Lower lobe of right lung (tissue), 2 donors: ENCODE measurements around the gene CALR. TPM values are rescaled to one million over a fixed set of nuclear protein-coding genes. Genes with fewer than 3 reads are reported as not detected.
A peak's percentile ranks its signal among the peaks of the same experiment; 100 is the strongest.

ENCODE experiments used
- ATAC-seq, 2 donors: fragments of 200-7000 bp; cut with Tn5 transposase; one replicate each; pipeline ENCODE4 v1.9.1; 2020 to 2022; ENCODE audit warnings: mild to moderate bottlenecking in 2 of 2, moderate library complexity in 2 of 2
- DNase-seq: peaks from one replicate; pipeline ENCODE4 v3.0.0-alpha.2; 2020
- H3K27ac ChIP-seq: fragments of 200-600 bp; one replicate; pipeline ENCODE4 v1.8.0; 2022
- H3K27me3 ChIP-seq: fragments of 200-600 bp; one replicate; pipeline ENCODE4 v1.8.0; 2022; ENCODE audit warnings: low read depth
- H3K36me3 ChIP-seq: fragments of 200-600 bp; one replicate; pipeline ENCODE4 v1.8.0; 2022; ENCODE audit warnings: mild to moderate bottlenecking
- H3K4me1 ChIP-seq: fragments of 200-600 bp; one replicate; pipeline ENCODE4 v1.8.0; 2022
- H3K4me3 ChIP-seq: fragments of 200-600 bp; one replicate; pipeline ENCODE4 v1.8.0; 2022; ENCODE audit warnings: mild to moderate bottlenecking
- H3K9me3 ChIP-seq: fragments of 200-600 bp; one replicate; pipeline ENCODE4 v1.8.0; 2022
- CTCF ChIP-seq: fragments of 200-600 bp; IDR thresholded peaks from one replicate; pipeline ENCODE4 v1.8.0; 2022; ENCODE audit warnings: antibody characterized with exemption, mild to moderate bottlenecking
- intact Hi-C: fragments of 100-400 bp; cut with DNase I; formaldehyde crosslinking; loops from one replicate; pipeline ENCODE4 v1.11.0; 2022
- total RNA-seq: library from RNA; stranded (reverse); fragmentation: NEBNext Ultra II Directional; extraction: Animal tissue kit (Norgen Biotek cat#: 25700); gene quantifications from one replicate; pipeline ENCODE4 v1.2.1, GENCODE V29; 2021
- donor health status: DM: no; HTN: yes; CAD: no; lungs with severe emphysema.

Gene CALR
- total RNA-seq, 1 donor from 2014 or later: 872 TPM

DNA sequence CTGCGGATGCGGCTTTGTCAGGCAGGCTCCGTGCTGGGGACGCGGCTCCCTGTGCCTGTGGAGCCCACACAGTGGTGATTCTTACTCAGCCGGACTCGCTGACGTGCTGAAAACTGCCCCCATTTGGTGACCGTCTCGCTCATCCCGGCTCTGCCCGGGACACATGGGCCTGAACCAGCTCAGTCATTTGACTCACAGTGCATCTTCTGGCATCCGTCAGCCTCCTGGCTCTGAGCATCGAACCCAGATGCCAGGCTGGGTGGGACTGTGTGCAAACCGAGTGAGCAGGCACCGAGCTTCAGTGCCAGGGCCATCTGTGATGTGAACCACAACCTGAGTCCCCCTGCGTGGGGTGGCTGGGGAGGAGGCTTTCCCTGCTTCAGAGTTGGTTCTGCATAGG is 41.9 kb upstream of the CALR start:
- DNase-seq: no peak
- TF ChIP-seq CTCF: no peak
- no peak overlapping the region for H3K27ac ChIP-seq
- H3K27me3 ChIP-seq: no peaks in the 10 kb centered on the region
- no peak overlapping the region for H3K4me3 ChIP-seq
- H3K4me1 ChIP-seq: peaks cover 8% of the 10 kb centered on the region
- ATAC-seq: no peak
- peaks cover 57% of the 10 kb centered on the region for H3K36me3 ChIP-seq
- H3K9me3 ChIP-seq: no peaks in the 10 kb centered on the region
- intact Hi-C loops: no loop called here

DNA sequence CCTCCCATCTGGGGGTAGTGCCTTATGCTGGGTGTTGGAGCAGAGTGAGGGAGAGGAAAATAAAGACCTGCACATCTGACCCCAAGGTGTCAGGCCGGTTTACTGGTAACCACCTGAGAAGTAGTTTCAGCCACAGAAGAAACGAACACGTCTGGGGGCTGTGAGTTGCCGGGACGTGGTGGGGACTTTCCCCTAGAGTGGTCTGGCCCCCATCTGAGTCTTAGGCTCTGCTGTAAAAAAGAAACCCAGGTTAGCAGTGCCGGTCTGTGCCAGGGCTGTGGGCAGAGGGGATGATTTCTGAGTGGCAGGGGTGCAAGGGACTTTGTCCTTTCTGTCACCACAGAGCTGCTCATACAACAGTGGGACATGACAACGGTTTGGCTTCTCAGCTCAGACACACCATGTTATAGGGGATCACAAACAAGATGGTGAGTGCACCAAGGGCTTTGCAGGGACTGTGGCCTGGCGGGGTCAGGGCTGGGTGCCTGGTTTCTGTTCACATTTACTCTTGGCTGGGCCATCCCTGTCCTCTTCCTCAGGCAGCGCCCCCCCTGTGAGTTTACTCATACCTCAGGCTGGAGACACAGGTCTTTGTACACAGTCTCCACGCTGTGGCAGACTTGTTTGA is 38.4 kb upstream of the CALR start:
- TF ChIP-seq CTCF: no peak
- no peak for ATAC-seq

DNA sequence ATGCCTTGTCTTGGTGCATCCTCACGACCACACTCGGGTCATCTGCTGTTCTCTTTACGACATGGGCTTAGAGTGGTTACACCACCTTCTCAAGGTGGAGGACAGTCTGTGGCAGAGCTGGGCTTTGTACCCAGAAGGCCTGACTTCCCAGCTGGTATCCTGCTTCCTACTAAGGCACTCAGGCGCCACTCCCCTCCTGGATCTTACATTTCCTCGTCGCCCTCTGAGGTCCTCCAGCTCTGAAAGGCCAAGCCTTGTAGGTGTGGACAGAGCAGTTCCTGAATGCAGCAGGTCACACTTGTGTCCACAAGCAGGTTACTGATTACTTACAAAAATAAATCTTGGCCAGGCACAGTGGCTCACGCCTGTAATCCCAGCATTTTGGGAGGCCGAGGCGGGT is 31.2 kb upstream of the CALR start:
- intact Hi-C loops: no loop called here
- DNase-seq (no peak), ATAC-seq (peak; percentile 71 to 84)
- Histone ChIP-seq H3K4me1 (peaks cover under 1% of the 10 kb centered on the region), H3K27ac (no peak overlapping the region), H3K27me3 (no peaks in the 10 kb centered on the region), H3K9me3 (no peaks in the 10 kb centered on the region), H3K36me3 (no peaks in the 10 kb centered on the region), H3K4me3 (no peak overlapping the region)
- no peak for TF ChIP-seq CTCF

More for the DNA sequence above, 38.4 kb upstream of the CALR start:
- H3K36me3 ChIP-seq: peaks cover 39% of the 10 kb centered on the region
- intact Hi-C loops: no loop called here
- DNase-seq: no peak
- H3K27me3 ChIP-seq: no peaks in the 10 kb centered on the region
- H3K9me3 ChIP-seq: no peaks in the 10 kb centered on the region
- H3K27ac ChIP-seq: no peak overlapping the region
- no peak overlapping the region for H3K4me3 ChIP-seq
- no peaks in the 10 kb centered on the region for H3K4me1 ChIP-seq

DNA sequence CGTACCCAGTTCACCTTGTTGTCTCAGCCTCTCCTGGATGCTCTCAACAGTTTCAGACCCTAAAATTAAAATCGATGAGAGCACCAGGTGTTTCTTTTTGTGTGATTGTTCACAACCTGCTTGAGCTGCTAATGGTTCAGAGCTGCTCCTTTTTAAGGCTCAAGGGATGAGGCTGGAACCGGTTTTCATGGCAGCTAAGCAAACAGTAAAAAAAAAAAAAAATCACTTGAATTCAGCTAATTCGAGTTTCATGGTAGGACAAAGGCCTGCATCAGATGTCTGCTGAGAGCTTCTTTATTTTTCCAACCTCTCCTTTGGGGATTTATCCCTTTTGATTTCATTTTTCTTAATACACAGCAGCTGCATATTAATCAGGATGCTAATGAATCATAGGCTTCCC is 25.8 kb upstream of the CALR start:
- Histone ChIP-seq H3K4me1 (peaks cover 22% of the 10 kb centered on the region), H3K9me3 (no peaks in the 10 kb centered on the region), H3K4me3 (peak overlapping the region; percentile 28), H3K27me3 (no peaks in the 10 kb centered on the region), H3K36me3 (no peaks in the 10 kb centered on the region), H3K27ac (peak overlapping the region; percentile 65)
- no peak for TF ChIP-seq CTCF
- intact Hi-C loops: no loop called here
- DNase-seq (no peak), ATAC-seq (no peak)

DNA sequence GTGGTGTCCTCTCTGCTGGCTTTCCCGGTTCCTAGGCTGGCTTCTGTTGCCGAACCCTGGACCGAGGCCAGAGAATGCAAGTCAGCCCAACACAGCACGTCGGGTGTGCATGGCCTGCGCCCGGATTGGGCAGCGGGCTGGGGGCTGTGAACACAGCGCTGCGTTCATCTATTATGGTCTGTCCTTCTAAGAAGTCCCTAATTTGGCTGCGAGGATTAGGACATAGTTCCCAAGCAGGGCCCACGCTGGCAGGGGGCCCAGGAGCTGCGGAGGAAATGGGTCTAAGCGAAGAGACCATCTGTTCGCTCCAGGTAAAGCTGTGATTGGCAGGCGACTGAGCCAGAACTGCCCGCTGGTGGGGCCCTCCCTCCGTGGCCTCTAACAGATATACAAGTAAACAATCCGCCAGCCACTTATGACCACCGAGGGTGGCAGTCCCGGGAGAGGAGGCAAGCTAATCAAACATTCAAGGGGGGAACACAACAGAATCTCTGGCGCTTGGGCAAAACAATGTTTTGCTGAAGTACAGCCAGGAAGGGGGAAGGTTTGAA is 25.3 kb upstream of the CALR start:
- peak overlapping the region; percentile 28 for H3K4me3 ChIP-seq
- H3K27ac ChIP-seq: peak overlapping the region; percentile 65
- peak; percentile 77 for DNase-seq
- peak; percentile 74 to 79 for ATAC-seq
- no peaks in the 10 kb centered on the region for H3K36me3 ChIP-seq
- TF ChIP-seq CTCF: no peak
- H3K9me3 ChIP-seq: no peaks in the 10 kb centered on the region
- no peaks in the 10 kb centered on the region for H3K27me3 ChIP-seq
- intact Hi-C loops: no loop called here
- peaks cover 22% of the 10 kb centered on the region for H3K4me1 ChIP-seq
